ENCODE measurements around the gene OLFM2. TPM values are rescaled to one million over a fixed set of nuclear protein-coding genes. Genes with fewer than 3 reads are reported as not detected.

The OLFM2 gene
- total and polyA plus RNA-seq, 12 donors: 0.30 to 8.0 (median 1.4) TPM

DNA sequence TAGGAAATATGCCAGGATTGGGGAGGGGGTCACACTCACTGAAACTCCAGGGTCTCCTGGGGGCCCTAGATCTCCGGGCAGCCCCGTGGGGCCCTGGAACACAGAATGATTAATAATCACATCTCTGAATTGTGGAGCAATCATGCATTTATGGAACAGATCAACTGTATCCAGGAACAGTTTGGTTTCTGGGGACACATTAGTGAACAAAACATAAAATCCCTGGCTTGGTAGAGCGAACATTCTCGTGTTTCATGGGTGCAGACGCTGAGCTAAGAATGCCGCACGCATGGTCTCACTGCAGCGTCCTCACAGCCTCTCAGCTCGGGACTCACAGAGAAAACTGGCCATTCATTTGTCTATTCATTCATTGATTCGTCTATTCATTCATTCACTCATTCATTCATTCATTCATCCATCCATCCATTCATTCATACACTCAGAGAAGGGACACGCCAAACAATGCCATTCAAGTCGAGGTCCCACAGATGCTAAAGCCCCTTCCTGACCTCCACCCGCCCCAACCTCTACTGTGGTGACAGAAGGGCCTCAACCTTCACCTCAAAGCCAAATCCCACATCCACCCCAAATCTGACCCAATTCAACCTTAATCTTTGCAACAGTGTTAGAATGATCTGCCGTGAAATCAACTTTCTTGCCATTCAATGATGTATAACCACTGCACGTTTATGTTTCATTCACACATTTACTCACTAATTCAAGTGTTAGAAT is 35.0 kb upstream of the OLFM2 start:
- no peak for TF ChIP-seq CTCF (IDR thresholded peaks at IDR 0.05)
- H3K27ac ChIP-seq: no peak overlapping the region
- WGBS, 2 donors: 74% methylated on average over 15 of the region's 15 CpGs
- intact Hi-C loops (cut with DNase I): no loop called here
- peaks cover 0 to 80% (median 3%) of the 10 kb centered on the region in 9 donors for H3K36me3 ChIP-seq
- peaks cover 0 to 30% (median 20%) of the 10 kb centered on the region in 7 donors for H3K27me3 ChIP-seq
- no peak overlapping the region for H3K4me3 ChIP-seq
- ATAC-seq (no peak), DNase-seq (no peak)
- no peaks in the 10 kb centered on the region for H3K4me1 ChIP-seq
- no peaks in the 10 kb centered on the region for H3K9me3 ChIP-seq

DNA sequence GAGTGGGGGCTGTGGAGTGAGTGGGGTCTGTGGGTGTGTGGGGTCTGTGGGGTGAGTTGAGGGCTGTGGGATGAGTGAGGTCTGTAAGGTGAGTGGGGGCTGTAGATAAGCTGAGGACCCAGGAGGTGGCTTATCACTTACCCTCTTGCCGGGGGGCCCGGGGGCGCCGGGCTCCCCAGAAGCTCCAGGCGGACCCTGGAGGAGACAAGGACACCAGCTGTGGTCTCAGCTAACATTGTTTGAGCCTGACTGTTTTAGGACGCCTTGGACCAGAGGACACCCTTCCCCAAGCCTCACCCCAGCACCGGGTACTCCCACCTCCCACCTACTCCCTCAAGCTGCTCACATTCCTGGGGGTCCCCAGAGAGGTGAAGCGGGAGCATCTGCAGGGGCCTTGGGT is 34.2 kb upstream of the OLFM2 start:
- peaks cover 0 to 36% (median 29%) of the 10 kb centered on the region in 7 donors for H3K27me3 ChIP-seq
- no peak for TF ChIP-seq CTCF (IDR thresholded peaks at IDR 0.05)
- ATAC-seq (no peak), DNase-seq (no peak)
- H3K27ac ChIP-seq: no peak overlapping the region
- no peaks in the 10 kb centered on the region for H3K4me1 ChIP-seq
- peaks cover 0 to 82% (median 3%) of the 10 kb centered on the region in 9 donors for H3K36me3 ChIP-seq
- no peak overlapping the region for H3K4me3 ChIP-seq
- no peaks in the 10 kb centered on the region for H3K9me3 ChIP-seq
- intact Hi-C loops (cut with DNase I): no loop called here
- WGBS, 2 donors: 66 to 79% methylated on average over 3 to 8 of the region's 8 CpGs

DNA sequence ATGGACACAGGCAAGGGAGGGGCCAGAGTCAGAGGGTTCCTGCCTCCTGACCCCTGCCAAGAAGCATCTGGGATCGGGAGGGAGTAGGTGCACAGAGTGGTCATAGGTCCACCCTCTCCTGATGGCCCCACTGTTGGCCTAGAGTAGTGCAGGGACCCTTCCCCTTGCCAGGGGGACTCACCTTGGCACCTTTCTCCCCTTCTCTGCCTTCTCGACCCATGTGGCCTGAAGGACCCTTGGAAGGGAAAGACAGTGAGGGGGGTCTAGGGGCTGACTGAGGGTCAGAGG is 33.3 kb upstream of the OLFM2 start:
- no peak for DNase-seq
- H3K4me1 ChIP-seq: no peaks in the 10 kb centered on the region
- H3K4me3 ChIP-seq: no peak overlapping the region
- H3K9me3 ChIP-seq: no peaks in the 10 kb centered on the region
- intact Hi-C loops (cut with DNase I): no loop called here
- ATAC-seq: no peak
- H3K27me3 ChIP-seq: peaks cover 0 to 45% (median 32%) of the 10 kb centered on the region in 7 donors
- peaks cover 0 to 77% (median 3%) of the 10 kb centered on the region in 9 donors for H3K36me3 ChIP-seq
- 72 to 78% methylated on average over 2 of the region's 2 CpGs for WGBS, 2 donors
- no peak for TF ChIP-seq CTCF (IDR thresholded peaks at IDR 0.05)
- H3K27ac ChIP-seq: no peak overlapping the region

DNA sequence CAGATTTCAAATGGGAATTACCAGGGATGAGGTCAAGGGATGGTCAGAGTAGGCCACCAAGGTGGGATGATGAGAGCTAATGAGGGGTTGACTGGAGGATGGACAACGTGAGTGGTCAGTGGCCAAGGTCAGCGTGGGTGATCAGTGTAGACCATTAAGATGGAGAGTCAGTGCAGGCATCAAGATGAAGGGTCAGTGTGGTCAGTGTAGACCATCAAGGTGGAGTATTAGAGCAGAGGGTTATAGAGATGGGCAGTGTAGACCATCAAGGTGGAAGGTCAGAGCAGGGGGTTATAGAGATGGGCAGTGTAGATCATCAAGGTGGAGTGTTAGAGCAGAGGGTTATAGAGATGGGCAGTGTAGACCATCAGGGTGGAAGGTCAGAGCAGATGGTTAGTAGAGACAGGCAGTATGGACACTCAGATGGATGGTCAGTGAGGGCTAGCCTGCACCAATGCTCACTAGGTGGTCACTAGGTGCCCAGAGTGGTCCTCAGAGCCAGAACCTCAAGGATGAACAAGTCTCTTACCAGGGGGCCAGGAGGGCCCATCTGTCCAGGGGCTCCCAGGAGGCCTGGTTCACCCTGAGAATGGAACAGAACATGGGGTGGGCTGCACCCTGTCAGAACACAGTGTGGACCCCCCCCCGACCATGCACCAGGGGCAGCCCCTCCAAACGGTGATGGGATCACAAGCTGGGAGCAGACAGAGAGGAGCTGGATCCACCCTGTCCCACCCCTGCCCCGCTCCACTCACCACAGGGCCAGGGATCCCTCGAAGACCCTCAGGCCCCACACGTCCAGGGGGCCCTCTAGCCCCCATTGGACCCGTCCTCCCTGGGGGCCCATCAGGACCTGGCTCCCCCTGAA is 32.7 kb upstream of the OLFM2 start:
- no peaks in the 10 kb centered on the region for H3K9me3 ChIP-seq
- no peak overlapping the region for H3K4me3 ChIP-seq
- intact Hi-C loops (cut with DNase I): no loop called here
- DNase-seq (no peak), ATAC-seq (no peak)
- no peak for TF ChIP-seq CTCF (IDR thresholded peaks at IDR 0.05)
- H3K27me3 ChIP-seq: peaks cover 0 to 51% (median 32%) of the 10 kb centered on the region in 7 donors
- no peaks in the 10 kb centered on the region for H3K4me1 ChIP-seq
- 75 to 77% methylated on average over 8 of the region's 8 CpGs for WGBS, 2 donors
- peaks cover 0 to 77% (median 3%) of the 10 kb centered on the region in 9 donors for H3K36me3 ChIP-seq
- no peak overlapping the region for H3K27ac ChIP-seq
